Superior temporal gyrus (tissue), 1 donor: ENCODE measurements around the gene IL36RN.

Experiments
- DNase-seq: peaks from one replicate; pipeline ENCODE4 v3.0.0-alpha.2; 2016; ENCODE audit errors: extremely low spot score

IL36RN gene

GRCh38 chr2:113058998-113059960 lies at the start of gene IL36RN:
IL36RN (plus strand) TSS chr2:113059198; CDS start chr2:113059439, 241 bp downstream.
- no peak for DNase-seq

GRCh38 chr2:113009622-113010021 lies 49.4 kb upstream of the IL36RN start:
- DNase-seq, result no peak

GRCh38 chr2:113010088-113010487 lies 48.9 kb upstream of the IL36RN start:
- DNase-seq, result no peak

- DNase-seq, result no peak
Observed at GRCh38 chr2:113011108-113011507, 47.9 kb upstream of the IL36RN start.

DNA sequence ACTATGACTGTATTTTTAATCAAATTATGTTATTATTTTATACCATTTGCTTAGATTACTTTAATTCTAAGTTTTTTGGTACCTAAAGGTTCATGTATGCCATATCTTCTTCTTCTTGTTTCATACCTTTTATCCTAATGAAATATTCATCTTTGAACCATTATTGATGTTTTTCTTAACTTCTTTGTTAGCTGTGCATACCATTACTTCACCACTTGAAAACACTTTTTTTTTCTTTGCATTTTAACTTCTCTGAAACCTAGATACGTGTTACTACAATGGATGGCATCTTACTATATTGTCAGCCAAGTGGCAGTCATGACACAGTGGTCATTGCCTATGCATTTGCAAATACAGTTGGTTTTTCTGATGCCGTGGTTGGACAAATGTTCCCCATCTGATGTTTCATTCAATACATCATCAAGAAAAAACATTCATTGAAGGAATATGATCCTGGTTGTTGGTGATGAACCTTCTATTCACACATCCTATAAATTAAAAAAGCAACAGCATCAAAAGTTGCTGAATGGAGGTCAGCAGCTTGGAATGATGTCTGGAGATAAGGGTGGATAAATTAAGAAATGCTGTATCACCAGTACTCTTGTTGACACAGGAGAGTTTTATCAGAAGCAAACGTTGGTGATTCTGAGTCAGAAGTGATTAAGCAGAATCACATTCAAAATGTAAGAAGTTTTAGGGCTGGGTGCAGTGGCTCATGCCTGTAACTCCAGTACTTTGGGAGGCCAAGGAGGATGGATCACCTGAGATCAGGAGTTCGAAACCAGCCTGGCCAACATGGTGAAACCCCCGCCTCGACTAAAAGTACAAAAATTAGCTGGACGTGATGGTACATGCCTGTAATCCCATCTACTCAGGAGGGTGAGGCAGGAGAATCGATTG lies 46.3 kb upstream of the IL36RN start:
- no peak for DNase-seq

DNA sequence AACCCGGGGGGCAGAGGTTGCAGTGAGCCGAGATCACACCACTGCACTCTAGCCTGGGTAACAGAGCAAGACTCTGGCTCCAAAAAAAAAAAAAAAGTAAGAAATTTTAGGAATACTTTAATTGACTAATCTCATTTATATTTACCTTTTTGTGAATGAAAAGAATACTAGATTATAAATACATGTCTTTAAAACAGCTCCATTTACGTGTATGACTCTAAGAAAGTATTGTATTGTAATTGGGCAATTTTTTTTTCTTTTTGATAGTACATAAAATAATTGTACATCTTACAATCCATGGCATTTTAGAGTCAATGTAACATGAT lies 45.7 kb upstream of the IL36RN start:
- no peak for DNase-seq

GRCh38 chr2:113014067-113014466 lies 44.9 kb upstream of the IL36RN start:
- DNase-seq, result no peak

- no peak for DNase-seq
Observed at GRCh38 chr2:113015042-113015441, 44.0 kb upstream of the IL36RN start.

- DNase-seq, result no peak
Observed at GRCh38 chr2:113015655-113016054, 43.3 kb upstream of the IL36RN start.

GRCh38 chr2:113018509-113018908 lies 40.5 kb upstream of the IL36RN start:
- no peak for DNase-seq

- no peak for DNase-seq
Observed at GRCh38 chr2:113021312-113021711, 37.7 kb upstream of the IL36RN start.

DNA sequence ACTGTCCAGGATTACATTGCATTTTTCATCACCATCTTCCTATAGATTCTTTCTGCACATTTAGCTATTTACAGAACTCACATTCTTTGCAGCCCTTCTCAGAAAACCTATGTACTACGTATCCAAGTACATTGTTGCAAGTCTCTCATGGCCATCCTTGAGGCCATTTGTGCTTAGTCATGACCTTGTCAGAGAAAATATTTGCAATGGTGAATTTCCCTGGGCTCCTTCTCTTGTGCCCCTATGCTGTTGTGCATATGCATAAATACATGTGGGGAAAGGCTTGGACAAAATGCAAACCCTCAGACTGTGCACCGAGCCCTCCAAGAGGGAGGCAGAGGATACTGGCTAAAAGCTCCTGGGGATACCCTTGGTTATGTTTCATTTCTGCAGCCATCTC lies 34.2 kb upstream of the IL36RN start:
- no peak for DNase-seq

GRCh38 chr2:113025737-113026136 lies 33.3 kb upstream of the IL36RN start:
- no peak for DNase-seq

DNA sequence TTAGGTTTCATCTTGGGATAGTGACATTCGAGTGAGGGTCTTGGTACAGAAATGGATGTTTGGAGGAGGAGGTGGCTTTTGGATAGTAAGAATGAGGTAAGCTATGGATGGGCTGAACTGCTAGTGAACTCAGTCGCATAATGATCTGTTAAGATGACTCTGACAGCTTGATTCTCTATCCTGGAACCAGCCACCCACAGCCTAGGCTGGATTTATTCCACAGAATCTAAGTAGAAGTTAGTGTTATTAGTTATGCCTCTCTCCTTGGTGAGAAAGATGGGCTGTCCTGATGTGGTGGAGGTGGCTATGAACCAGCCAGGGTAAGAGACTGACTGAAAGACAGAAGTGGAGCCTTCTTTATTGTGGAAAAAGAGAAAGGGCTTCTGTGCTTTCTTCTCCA lies 31.3 kb upstream of the IL36RN start:
- no peak for DNase-seq

DNA sequence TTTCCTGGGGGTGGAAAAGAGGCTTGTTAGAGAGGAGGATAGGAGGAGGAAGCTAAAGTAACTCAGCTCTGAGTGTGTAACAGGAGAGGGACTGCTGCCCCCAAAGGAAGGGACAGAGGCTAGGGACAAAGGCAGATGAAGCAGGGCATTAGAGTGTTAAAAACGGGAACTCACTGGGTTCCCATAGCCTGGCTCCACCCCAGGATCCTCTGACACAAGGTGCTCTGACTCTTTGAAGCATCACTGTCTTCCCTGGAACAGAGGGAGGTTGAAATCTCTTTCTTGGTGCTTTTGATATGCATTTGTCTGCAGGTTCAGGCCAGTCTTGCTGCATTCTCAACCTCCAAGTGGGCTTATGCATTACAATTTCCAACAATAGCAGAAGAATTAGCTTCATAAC lies 30.9 kb upstream of the IL36RN start:
- DNase-seq, result no peak

DNA sequence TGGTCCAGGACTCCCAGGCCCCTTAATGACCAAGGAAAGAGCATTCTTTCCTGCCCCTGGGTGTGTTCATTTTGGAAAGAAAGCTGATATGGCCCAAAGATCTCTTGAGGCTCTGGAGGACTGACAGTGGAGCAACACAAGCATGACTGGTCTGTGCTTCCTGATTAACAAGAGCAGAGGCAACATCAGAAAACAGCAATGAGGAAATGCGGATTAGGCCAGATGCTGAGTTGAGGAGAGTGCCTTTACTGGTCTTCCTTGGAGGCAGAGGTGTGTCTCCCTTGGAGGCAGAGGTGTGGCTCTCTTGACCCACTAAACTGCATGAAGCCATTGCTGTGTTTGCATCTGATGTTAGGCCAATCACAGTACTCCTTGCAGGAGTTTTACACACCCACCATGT lies 26.3 kb upstream of the IL36RN start:
- no peak for DNase-seq

DNA sequence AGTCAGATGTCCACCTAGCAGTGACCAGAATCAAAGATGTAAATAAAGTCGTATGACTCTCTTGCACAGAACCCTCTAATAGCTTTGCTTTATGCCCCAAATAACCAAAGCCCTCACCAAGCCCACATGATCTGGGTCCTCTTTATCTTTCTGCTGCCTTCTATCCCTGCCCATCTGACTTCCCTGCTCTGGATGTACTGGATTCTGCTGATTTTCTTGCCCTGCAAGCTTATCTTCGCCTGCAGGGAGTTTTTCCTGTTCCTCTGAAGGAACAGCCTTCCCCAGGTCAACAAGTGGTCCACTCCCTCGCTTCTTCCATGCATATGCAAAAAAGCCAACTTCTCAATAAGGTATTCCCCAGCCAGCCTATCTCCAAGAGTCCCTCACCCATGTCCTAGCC lies 25.0 kb upstream of the IL36RN start:
- DNase-seq, result no peak

DNA sequence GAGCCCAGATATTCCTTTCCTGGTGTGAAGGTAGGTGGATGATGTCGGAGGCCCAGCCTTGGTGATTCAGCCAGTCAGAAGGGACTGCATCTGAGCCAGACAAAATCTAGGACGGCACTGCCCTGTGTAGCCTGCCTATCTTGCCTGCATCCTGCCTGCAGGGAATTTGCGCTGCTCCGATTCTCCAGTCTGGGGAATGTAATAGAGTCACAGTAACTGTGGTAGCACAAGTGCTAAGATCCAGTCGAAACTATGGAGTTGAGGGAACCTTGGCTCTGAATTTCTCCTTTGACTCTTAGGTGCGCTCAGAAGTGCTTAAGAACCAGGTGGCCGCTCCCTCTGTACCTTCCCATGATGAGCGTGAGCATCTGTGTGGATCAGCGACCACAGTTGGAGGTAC lies 22.2 kb upstream of the IL36RN start:
- DNase-seq, result no peak

- no peak for DNase-seq
Observed at GRCh38 chr2:113038291-113038690, 20.7 kb upstream of the IL36RN start.

DNA sequence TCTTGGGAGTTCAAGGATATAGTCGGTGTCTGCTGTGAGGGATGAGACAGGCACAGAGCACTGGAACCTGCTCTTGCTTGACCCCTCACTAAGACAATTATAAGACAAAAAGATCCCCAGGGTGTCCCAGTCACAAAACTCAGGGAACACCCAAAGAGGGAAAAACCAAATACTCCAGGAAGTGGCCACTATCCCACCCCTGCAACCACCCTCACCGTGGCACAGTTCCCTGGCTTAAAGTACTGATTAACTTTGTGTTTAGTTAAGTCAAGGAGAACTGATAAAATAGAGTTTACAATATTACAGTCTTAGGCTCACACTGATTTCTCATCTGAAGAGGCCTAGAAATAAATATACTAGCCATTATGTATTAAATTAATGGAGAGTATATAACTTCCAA lies 19.8 kb upstream of the IL36RN start:
- no peak for DNase-seq

DNA sequence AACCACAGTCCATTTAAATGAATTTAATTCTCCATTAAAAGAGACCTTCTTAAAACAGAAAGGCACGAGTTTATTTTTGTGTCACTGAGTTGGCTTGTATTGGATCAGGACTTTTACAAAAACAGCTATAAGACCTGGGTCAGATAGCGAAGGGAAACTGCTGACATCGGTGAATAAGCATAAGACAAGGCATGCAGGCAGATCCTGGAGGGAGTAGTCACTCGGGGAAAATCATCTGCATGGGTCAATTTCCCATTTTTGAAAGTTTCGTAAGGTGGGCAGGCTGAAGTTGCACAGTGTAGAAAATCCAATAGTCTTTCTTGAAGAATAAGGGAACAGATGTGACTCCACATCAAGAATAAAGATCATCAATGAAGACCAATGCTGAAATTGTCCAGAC lies 19.3 kb upstream of the IL36RN start:
- no peak for DNase-seq

- DNase-seq, result no peak
Observed at GRCh38 chr2:113041871-113042270, 17.1 kb upstream of the IL36RN start.

DNA sequence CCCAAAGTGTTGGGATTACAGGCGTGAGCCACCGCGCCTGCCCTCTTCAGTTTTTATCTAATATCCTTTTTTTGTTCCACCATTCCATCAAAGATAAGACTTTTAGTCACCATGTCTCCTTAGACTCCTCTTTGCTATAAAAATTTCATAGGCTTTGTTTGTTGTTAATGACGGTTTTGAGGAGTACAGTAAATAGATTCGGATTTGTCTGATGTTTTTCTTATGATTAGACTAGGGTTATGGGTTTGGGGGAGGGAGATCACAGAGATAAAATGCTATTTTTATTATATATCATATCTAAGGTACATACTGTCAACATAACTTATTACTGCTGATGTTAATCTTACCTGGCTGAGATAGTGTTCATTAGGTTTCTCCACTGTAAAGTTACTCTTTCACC lies 12.5 kb upstream of the IL36RN start:
- no peak for DNase-seq
